Astrocyte (in vitro differentiated cells and primary cell): ENCODE results near the gene MED9. TPM values are rescaled to one million over a fixed set of nuclear protein-coding genes. Genes with fewer than 3 reads are reported as not detected.

Source experiments
- DNase-seq: peaks from one replicate; pipeline ENCODE4 v3.0.0-alpha.2; 2010; ENCODE audit warnings: low read depth
- FAIRE-seq: peaks from 2 replicates; lab custom pipeline; 2011; peaks lifted over from hg19 to GRCh38; lab: Jason Lieb, UNC
- H2AFZ ChIP-seq: 2 replicates; pipeline ENCODE4 v1.6.0; 2012; ENCODE audit warnings: low read depth, low read length, inconsistent platforms
- H3K27ac ChIP-seq: 2 replicates; pipeline ENCODE4 v1.5.1; 2011; ENCODE audit warnings: low read depth, low read length, inconsistent platforms
- H3K27me3 ChIP-seq: 2 replicates; pipeline ENCODE4 v1.6.0; 2011; ENCODE audit warnings: low read length, inconsistent platforms; ENCODE audit not compliant: insufficient read depth
- H3K36me3 ChIP-seq: 2 replicates; pipeline ENCODE4 v1.5.1; 2011; ENCODE audit warnings: low read length, inconsistent platforms; ENCODE audit not compliant: insufficient read depth
- H3K4me1 ChIP-seq: 2 replicates; pipeline ENCODE4 v1.5.1; 2011; ENCODE audit warnings: low read length, inconsistent platforms; ENCODE audit not compliant: insufficient read depth
- H3K4me2 ChIP-seq: 2 replicates; pipeline ENCODE4 v1.6.0; 2012; ENCODE audit warnings: low read length, inconsistent platforms
- H3K4me3 ChIP-seq: 2 replicates; pipeline ENCODE4 v1.5.1; 2011; ENCODE audit warnings: low read depth, mild to moderate bottlenecking, low read length, inconsistent platforms; ENCODE audit not compliant: insufficient read depth
- H3K79me2 ChIP-seq: 2 replicates; pipeline ENCODE4 v1.6.0; 2012; ENCODE audit warnings: mild to moderate bottlenecking, low read length, inconsistent platforms; ENCODE audit not compliant: insufficient read depth
- H3K9ac ChIP-seq: 2 replicates; pipeline ENCODE4 v1.6.0; 2012; ENCODE audit warnings: mild to moderate bottlenecking, low read length, inconsistent platforms
- H3K9me3 ChIP-seq: 2 replicates; pipeline ENCODE4 v1.5.1; 2012; ENCODE audit warnings: low read depth, mild to moderate bottlenecking, low read length, inconsistent platforms; ENCODE audit not compliant: insufficient read depth
- H4K20me1 ChIP-seq: 2 replicates; pipeline ENCODE4 v1.6.0; 2012; ENCODE audit warnings: low read length, inconsistent platforms; ENCODE audit not compliant: insufficient read depth
- H3K27ac Mint-ChIP-seq: one replicate; pipeline ENCODE4 v1.8.0; 2021; ENCODE audit warnings: mild to moderate bottlenecking, mixed read lengths; ENCODE audit not compliant: unreplicated experiment
- H3K27me3 Mint-ChIP-seq: one replicate; pipeline ENCODE4 v1.8.0; 2021; ENCODE audit warnings: low read depth, mixed read lengths; ENCODE audit not compliant: unreplicated experiment
- H3K36me3 Mint-ChIP-seq: one replicate; pipeline ENCODE4 v1.8.0; 2021; ENCODE audit warnings: low read depth, mixed read lengths; ENCODE audit not compliant: unreplicated experiment
- H3K4me1 Mint-ChIP-seq: one replicate; pipeline ENCODE4 v1.8.0; 2021; ENCODE audit warnings: low read depth, mixed read lengths; ENCODE audit not compliant: unreplicated experiment
- H3K4me3 Mint-ChIP-seq: one replicate; pipeline ENCODE4 v1.8.0; 2021; ENCODE audit warnings: mild to moderate bottlenecking, moderate library complexity, mixed read lengths; ENCODE audit not compliant: unreplicated experiment
- H3K9me3 Mint-ChIP-seq: one replicate; pipeline ENCODE4 v1.8.0; 2021; ENCODE audit warnings: mild to moderate bottlenecking, mixed read lengths; ENCODE audit not compliant: unreplicated experiment
- EZH2 ChIP-seq: IDR thresholded peaks from 2 replicates; pipeline ENCODE4 v1.6.1; 2012; ENCODE audit warnings: mild to moderate bottlenecking, low read length, inconsistent platforms; ENCODE audit not compliant: insufficient read depth
- total RNA-seq: library from RNA; stranded (reverse); gene quantifications from 2 replicates; pipeline ENCODE4 v1.2.1, GENCODE V29; 2021
- TF ChIP-seq, protein P1 (sequence below): IDR thresholded peaks from 2 replicates; pipeline ENCODE4 v1.5.1; 2011; ENCODE audit warnings: low read depth, mild to moderate bottlenecking, inconsistent platforms, low read length, moderate library complexity; ENCODE audit not compliant: insufficient read depth

MED9 gene
- total RNA-seq, 1 donor from 2014 or later: 9.4 TPM

DNA sequence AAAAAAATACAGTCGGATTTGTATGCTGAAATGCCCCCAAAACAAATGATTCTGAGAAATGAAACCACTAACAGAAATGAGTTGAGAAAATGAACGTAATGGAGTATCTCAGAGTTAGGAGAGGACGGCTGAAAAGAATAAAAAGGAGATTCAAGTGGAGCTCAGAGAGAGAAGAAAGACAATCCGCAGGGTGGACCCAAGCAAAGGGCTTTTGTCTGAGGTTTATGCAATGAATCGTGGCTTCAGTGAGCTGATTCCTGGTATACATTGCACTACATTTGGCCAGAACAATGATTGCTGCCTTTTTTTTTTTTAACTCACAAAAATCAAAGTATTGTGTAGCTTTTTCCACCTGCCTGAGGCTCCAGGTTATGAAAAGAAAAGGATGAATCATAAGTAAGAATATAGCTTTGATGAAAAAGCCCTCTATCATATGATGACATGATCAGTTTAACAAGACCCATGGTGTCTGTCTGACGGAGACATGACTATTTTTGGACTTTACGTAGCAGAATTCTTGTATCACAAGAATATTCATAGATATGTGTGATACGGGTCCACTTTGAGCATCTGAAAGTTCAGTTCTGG is 4.4 kb upstream of the MED9 start:
- peaks cover 7% of the 10 kb centered on the region for H3K27me3 Mint-ChIP-seq
- TF ChIP-seq, protein P1, sequence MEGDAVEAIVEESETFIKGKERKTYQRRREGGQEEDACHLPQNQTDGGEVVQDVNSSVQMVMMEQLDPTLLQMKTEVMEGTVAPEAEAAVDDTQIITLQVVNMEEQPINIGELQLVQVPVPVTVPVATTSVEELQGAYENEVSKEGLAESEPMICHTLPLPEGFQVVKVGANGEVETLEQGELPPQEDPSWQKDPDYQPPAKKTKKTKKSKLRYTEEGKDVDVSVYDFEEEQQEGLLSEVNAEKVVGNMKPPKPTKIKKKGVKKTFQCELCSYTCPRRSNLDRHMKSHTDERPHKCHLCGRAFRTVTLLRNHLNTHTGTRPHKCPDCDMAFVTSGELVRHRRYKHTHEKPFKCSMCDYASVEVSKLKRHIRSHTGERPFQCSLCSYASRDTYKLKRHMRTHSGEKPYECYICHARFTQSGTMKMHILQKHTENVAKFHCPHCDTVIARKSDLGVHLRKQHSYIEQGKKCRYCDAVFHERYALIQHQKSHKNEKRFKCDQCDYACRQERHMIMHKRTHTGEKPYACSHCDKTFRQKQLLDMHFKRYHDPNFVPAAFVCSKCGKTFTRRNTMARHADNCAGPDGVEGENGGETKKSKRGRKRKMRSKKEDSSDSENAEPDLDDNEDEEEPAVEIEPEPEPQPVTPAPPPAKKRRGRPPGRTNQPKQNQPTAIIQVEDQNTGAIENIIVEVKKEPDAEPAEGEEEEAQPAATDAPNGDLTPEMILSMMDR: no peak
- no peak for TF ChIP-seq EZH2
- H3K36me3 Mint-ChIP-seq: no peaks in the 10 kb centered on the region
- peaks cover 7% of the 10 kb centered on the region for H3K79me2 ChIP-seq
- H4K20me1 ChIP-seq: no peaks in the 10 kb centered on the region
- H3K9me3 ChIP-seq: no peaks in the 10 kb centered on the region
- no peak for DNase-seq
- H3K36me3 ChIP-seq: no peaks in the 10 kb centered on the region
- H3K27ac ChIP-seq: no peak overlapping the region
- no peaks in the 10 kb centered on the region for H3K9me3 Mint-ChIP-seq
- peaks cover 2% of the 10 kb centered on the region for H3K4me1 ChIP-seq
- no peak overlapping the region for H3K4me3 ChIP-seq
- no peak overlapping the region for H2AFZ ChIP-seq
- no peak overlapping the region for H3K9ac ChIP-seq
- no peak overlapping the region for H3K4me2 ChIP-seq
- H3K27ac Mint-ChIP-seq: no peak overlapping the region
- H3K4me3 Mint-ChIP-seq: no peak overlapping the region
- peaks cover 11% of the 10 kb centered on the region for H3K27me3 ChIP-seq
- H3K4me1 Mint-ChIP-seq: peaks cover 3% of the 10 kb centered on the region
- no peak for FAIRE-seq

DNA sequence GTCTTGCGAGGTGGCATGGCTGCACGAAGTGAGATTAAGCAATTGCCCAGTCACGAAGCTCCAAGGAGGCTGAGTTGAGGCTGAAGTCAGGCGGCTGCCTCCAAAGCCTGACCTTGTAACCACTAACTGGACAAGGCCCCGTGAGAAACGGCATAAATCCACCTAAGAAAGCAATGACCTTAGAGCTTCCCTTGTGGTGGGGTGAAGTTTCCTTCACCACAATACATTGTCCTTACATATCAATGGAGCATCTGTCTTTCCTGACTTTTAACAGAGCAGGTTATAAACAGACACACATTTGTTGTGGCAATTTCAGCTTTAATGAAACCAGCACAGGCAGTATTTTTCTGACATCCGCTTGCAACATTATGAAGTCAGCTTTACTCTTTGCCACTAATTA is 2.5 kb upstream of the MED9 start:
- TF ChIP-seq, protein P1: no peak
- TF ChIP-seq EZH2: no peak
- Histone ChIP-seq H3K4me1 (peaks cover 10% of the 10 kb centered on the region), H3K4me3 (no peak overlapping the region), H4K20me1 (no peaks in the 10 kb centered on the region), H3K9ac (no peak overlapping the region), H3K27ac (no peak overlapping the region), H3K79me2 (peaks cover 24% of the 10 kb centered on the region), H3K36me3 (no peaks in the 10 kb centered on the region), H3K4me2 (no peak overlapping the region), H2AFZ (no peak overlapping the region), H3K9me3 (no peaks in the 10 kb centered on the region), H3K27me3 (peaks cover 11% of the 10 kb centered on the region)
- no peaks in the 10 kb centered on the region for H3K36me3 Mint-ChIP-seq
- H3K27ac Mint-ChIP-seq: no peak overlapping the region
- H3K4me1 Mint-ChIP-seq: peaks cover 6% of the 10 kb centered on the region
- no peaks in the 10 kb centered on the region for H3K9me3 Mint-ChIP-seq
- DNase-seq (no peak), FAIRE-seq (no peak)
- H3K27me3 Mint-ChIP-seq: peaks cover 7% of the 10 kb centered on the region
- no peak overlapping the region for H3K4me3 Mint-ChIP-seq

DNA sequence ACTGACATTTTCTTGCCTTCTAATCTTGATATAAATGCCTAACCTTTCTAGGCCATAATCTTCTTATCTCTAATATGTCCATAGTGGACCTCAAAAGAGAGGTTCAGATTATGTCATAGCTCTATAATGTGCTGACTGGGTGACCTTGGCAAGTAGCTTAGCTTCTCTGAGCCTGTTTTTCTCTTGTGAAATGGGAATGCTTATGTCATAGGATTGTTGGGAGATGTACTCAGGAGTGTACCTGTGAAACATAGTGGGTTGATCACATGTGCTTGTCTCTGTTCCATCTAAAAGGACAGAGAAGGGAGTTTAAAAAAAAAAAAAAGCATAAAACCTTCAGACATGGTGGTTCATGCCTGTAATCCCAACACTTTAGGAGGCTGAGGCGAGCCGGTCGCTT is 2.4 kb downstream of the MED9 start:
- H3K36me3 Mint-ChIP-seq: peaks cover 7% of the 10 kb centered on the region
- H3K4me3 ChIP-seq: no peak overlapping the region
- H2AFZ ChIP-seq: no peak overlapping the region
- DNase-seq (peak; percentile 9), FAIRE-seq (no peak)
- no peaks in the 10 kb centered on the region for H3K9me3 ChIP-seq
- no peak overlapping the region for H3K9ac ChIP-seq
- H3K36me3 ChIP-seq: no peaks in the 10 kb centered on the region
- H3K4me1 Mint-ChIP-seq: peaks cover 6% of the 10 kb centered on the region
- no peak overlapping the region for H3K4me2 ChIP-seq
- H4K20me1 ChIP-seq: peaks cover 36% of the 10 kb centered on the region
- H3K79me2 ChIP-seq: peaks cover 68% of the 10 kb centered on the region
- H3K27ac Mint-ChIP-seq: no peak overlapping the region
- no peak for TF ChIP-seq EZH2
- TF ChIP-seq, protein P1: no peak
- H3K27ac ChIP-seq: no peak overlapping the region
- no peak overlapping the region for H3K4me3 Mint-ChIP-seq
- H3K27me3 ChIP-seq: no peaks in the 10 kb centered on the region
- H3K27me3 Mint-ChIP-seq: no peaks in the 10 kb centered on the region
- no peaks in the 10 kb centered on the region for H3K9me3 Mint-ChIP-seq
- peaks cover 10% of the 10 kb centered on the region for H3K4me1 ChIP-seq
